DND-41 (cell line): Measurements from ENCODE around the gene SNAI3.
"Not testable (repeated sequence)": the region's sequence is repeated elsewhere in the genome, so short reads cannot be mapped to it uniquely, and the experiment has no call there.

Source experiments
- ATAC-seq: fragments of 200-7000 bp; cut with Tn5 transposase; 3 replicates; pipeline ENCODE4 v1.9.1; 2021; ENCODE audit warnings: low read depth; ENCODE audit not compliant: insufficient read depth
- DNase-seq: peaks from one replicate; pipeline ENCODE4 v3.0.0-alpha.2; 2020
- H2AFZ ChIP-seq: 2 replicates; pipeline ENCODE4 v1.6.0; 2012; ENCODE audit warnings: low read depth, low read length
- H3K27ac ChIP-seq: 2 replicates; pipeline ENCODE4 v1.5.1; 2012; ENCODE audit warnings: low read length, inconsistent platforms
- H3K27me3 ChIP-seq: fragments of 200-600 bp; sonication (generic); 2 replicates; pipeline ENCODE4 v1.6.0; 2012; ENCODE audit warnings: low read length, mild to moderate bottlenecking, inconsistent platforms; ENCODE audit not compliant: insufficient read depth, poor library complexity
- H3K36me3 ChIP-seq: 2 replicates; pipeline ENCODE4 v1.5.1; 2012; ENCODE audit warnings: low read length, inconsistent platforms; ENCODE audit not compliant: insufficient read depth
- H3K4me1 ChIP-seq: 2 replicates; pipeline ENCODE4 v1.5.1; 2012; ENCODE audit warnings: mild to moderate bottlenecking, low read length; ENCODE audit not compliant: insufficient read depth
- H3K4me2 ChIP-seq: 2 replicates; pipeline ENCODE4 v1.6.0; 2012; ENCODE audit warnings: mild to moderate bottlenecking, moderate library complexity, low read length, inconsistent platforms; ENCODE audit not compliant: insufficient read depth
- H3K4me3 ChIP-seq, 2 experiments: fragments of 200-600 bp in 1 of 2; shearing (Covaris generic) in 1 of 2; 2 replicates each; pipeline ENCODE4 v1.5.1; 2012 to 2016; ENCODE audit warnings: inconsistent platforms in 2 of 2, low read length in 2 of 2, mild to moderate bottlenecking in 2 of 2, low read depth in 1 of 2, moderate library complexity in 1 of 2
- H3K79me2 ChIP-seq: 2 replicates; pipeline ENCODE4 v1.6.0; 2012; ENCODE audit warnings: low read length, inconsistent platforms; ENCODE audit not compliant: insufficient read depth
- H3K9ac ChIP-seq: 2 replicates; pipeline ENCODE4 v1.6.0; 2012; ENCODE audit warnings: low read depth, mild to moderate bottlenecking, inconsistent platforms, low read length, moderate library complexity
- H3K9me3 ChIP-seq: 2 replicates; pipeline ENCODE4 v1.5.1; 2012; ENCODE audit warnings: low read length, moderate library complexity, mild to moderate bottlenecking, inconsistent platforms; ENCODE audit not compliant: insufficient read depth, severe bottlenecking
- H4K20me1 ChIP-seq: 2 replicates; pipeline ENCODE4 v1.6.0; 2012; ENCODE audit warnings: low read length; ENCODE audit not compliant: insufficient read depth
- EZH2 ChIP-seq: IDR thresholded peaks from 3 replicates; pipeline ENCODE4 v1.6.1; 2012; ENCODE audit warnings: borderline replicate concordance, low read depth, mild to moderate bottlenecking, moderate library complexity, low read length, inconsistent platforms; ENCODE audit not compliant: severe bottlenecking
- TF ChIP-seq, protein P1 (sequence below): IDR thresholded peaks from 2 replicates; pipeline ENCODE4 v1.5.1; 2012; ENCODE audit warnings: borderline replicate concordance, low read length, moderate library complexity, mild to moderate bottlenecking; ENCODE audit not compliant: poor library complexity, severe bottlenecking; ENCODE audit errors: extremely low read depth

SNAI3 gene

DNA sequence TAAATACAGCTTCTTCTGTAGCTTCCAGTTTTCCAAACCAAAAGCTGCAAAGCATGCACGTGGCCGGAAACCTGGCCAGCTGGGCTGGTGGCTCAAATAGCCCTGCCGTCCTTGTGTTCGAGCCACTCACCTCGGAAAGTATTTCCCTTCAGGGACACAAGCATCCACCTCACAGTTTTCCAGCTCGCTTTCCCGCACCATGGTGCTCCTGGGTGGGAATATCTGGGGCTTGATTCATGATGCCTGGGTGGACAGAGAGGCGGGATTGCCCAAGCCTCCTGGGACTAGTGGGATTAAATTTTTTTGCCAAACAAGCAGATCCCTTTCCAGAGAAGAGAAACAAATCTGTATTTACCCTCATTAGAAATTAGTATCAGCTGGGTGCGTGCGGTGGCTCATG is 16.3 kb downstream of the SNAI3 start:
- H3K4me1 ChIP-seq = no peaks in the 10 kb centered on the region
- H3K9ac ChIP-seq = no peak overlapping the region
- H3K27ac ChIP-seq = no peak overlapping the region
- H3K79me2 ChIP-seq = no peaks in the 10 kb centered on the region
- no peak for DNase-seq
- H3K4me3 ChIP-seq = no peak overlapping the region
- H2AFZ ChIP-seq = no peak overlapping the region
- TF ChIP-seq, protein P1, sequence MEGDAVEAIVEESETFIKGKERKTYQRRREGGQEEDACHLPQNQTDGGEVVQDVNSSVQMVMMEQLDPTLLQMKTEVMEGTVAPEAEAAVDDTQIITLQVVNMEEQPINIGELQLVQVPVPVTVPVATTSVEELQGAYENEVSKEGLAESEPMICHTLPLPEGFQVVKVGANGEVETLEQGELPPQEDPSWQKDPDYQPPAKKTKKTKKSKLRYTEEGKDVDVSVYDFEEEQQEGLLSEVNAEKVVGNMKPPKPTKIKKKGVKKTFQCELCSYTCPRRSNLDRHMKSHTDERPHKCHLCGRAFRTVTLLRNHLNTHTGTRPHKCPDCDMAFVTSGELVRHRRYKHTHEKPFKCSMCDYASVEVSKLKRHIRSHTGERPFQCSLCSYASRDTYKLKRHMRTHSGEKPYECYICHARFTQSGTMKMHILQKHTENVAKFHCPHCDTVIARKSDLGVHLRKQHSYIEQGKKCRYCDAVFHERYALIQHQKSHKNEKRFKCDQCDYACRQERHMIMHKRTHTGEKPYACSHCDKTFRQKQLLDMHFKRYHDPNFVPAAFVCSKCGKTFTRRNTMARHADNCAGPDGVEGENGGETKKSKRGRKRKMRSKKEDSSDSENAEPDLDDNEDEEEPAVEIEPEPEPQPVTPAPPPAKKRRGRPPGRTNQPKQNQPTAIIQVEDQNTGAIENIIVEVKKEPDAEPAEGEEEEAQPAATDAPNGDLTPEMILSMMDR = no peak
- no peak for TF ChIP-seq EZH2
- 0 out of 2 replicates have a peak, but pooled peaks cover 3% of the 10 kb centered on the region for H4K20me1 ChIP-seq
- H3K36me3 ChIP-seq = no peaks in the 10 kb centered on the region
- no peak overlapping the region for H3K4me2 ChIP-seq
- H3K9me3 ChIP-seq = no peaks in the 10 kb centered on the region
- no peak for ATAC-seq
- H3K27me3 ChIP-seq = no peaks in the 10 kb centered on the region

DNA sequence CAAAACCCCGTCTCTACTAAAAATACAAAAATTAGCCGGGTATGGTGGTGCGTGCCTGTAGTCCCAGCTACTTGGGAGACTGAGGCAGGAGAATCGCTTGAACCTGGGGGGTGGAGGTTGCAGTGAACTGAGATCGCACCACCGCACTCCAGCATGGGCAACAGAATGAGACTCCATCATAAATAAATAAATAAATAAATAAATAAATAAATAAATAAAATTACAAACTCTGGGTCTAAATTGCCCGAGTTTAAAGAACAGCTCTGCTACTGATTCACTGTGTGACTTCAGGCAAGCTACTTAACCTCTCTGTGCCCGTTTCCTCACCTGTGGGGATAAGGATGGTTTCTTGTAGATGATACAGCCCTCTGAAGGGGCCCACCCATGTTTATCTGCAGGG is 16.8 kb downstream of the SNAI3 start:
- H3K4me1 ChIP-seq, H4K20me1 ChIP-seq, DNase-seq, H3K4me3 ChIP-seq, H3K9me3 ChIP-seq, H2AFZ ChIP-seq, H3K79me2 ChIP-seq, H3K4me2 ChIP-seq, H3K36me3 ChIP-seq, H3K27me3 ChIP-seq, H3K27ac ChIP-seq, ATAC-seq, H3K9ac ChIP-seq: not testable (repeated sequence)

DNA sequence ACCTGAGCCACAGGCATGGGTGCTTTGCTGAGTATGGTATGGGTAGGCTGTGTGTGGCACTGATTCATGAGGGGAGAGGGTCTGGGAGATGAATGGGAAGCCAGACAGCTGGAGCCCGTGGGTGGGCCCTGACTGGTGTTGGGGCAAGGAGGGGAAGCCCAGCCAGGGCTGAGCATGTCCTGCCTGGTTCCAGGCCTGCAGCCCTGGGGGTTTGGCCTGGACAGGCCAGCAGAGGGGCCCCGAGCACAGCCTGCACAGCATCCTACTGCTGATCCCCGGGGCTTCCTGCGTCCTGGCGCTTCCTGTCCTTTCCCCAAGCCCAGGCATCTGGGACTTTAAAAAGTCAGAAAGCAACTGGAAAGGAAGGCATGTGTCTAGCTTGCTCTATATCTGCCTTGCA is 18.8 kb downstream of the SNAI3 start:
- Histone ChIP-seq H3K27me3 (no peaks in the 10 kb centered on the region), H3K4me1 (peaks cover 8% of the 10 kb centered on the region), H3K4me2 (no peak overlapping the region), H4K20me1 (0 out of 2 replicates have a peak, but pooled peaks cover 3% of the 10 kb centered on the region), H3K9me3 (no peaks in the 10 kb centered on the region), H3K9ac (no peak overlapping the region), H3K36me3 (no peaks in the 10 kb centered on the region), H2AFZ (no peak overlapping the region), H3K27ac (no peak overlapping the region), H3K79me2 (peaks cover 9% of the 10 kb centered on the region), H3K4me3 (no peak overlapping the region)
- DNase-seq = no peak
- no peak for ATAC-seq
- TF ChIP-seq, protein P1 = no peak
- TF ChIP-seq EZH2 = no peak

DNA sequence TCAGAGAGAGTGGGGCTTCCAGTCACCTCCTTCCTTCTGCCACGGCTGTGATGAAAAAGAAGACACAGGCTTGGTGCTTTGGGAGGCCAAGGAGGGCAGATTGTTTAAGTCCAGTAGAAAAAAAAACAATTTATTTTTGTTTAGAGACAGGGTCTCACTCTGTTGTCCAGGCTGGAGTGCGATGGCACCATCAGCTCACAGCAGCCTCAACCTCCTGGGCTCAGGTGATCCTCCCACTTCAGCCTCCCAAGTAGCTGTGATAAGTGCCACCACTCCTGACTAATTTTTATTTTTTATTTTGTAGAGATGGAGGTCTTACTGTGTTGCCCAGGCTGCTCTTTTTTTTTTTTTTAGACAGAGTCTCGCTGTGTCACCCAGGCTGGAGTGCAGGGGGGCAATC is 20.7 kb downstream of the SNAI3 start:
- TF ChIP-seq EZH2 = no peak
- TF ChIP-seq, protein P1 = no peak
- no peaks in the 10 kb centered on the region for H3K36me3 ChIP-seq
- no peak for ATAC-seq
- H3K4me3 ChIP-seq = no peak overlapping the region
- no peak overlapping the region for H3K4me2 ChIP-seq
- DNase-seq = no peak
- H3K27ac ChIP-seq = no peak overlapping the region
- peaks cover 23% of the 10 kb centered on the region for H3K4me1 ChIP-seq
- H3K27me3 ChIP-seq = no peaks in the 10 kb centered on the region
- no peak overlapping the region for H3K9ac ChIP-seq
- no peaks in the 10 kb centered on the region for H4K20me1 ChIP-seq
- H3K79me2 ChIP-seq = peaks cover 28% of the 10 kb centered on the region
- no peaks in the 10 kb centered on the region for H3K9me3 ChIP-seq
- H2AFZ ChIP-seq = no peak overlapping the region
